ENCODE results near the gene SMAD6.

- TF ChIP-seq CTCF (IDR thresholded peaks at IDR 0.05): no peak
- TF ChIP-seq EZH2 (IDR thresholded peaks at IDR 0.05; ENCODE audit: borderline replicate concordance, insufficient read depth, low read depth, low read length, poor library complexity, severe bottlenecking): no peak
Observed at GRCh38 chr15:66681395-66681794, 20.6 kb upstream of the SMAD6 start.
